Hepatocyte (in vitro differentiated cells): ENCODE measurements around the gene AKR7A3. TPM values are rescaled to one million over a fixed set of nuclear protein-coding genes. Genes with fewer than 3 reads are reported as not detected.

Experiments used
- DNase-seq: peaks from one replicate; pipeline ENCODE4 v3.0.0-alpha.2; 2016; ENCODE audit warnings: low spot score
- H2AFZ ChIP-seq: fragments of 200-600 bp; sonication (generic); 2 replicates; pipeline ENCODE4 v1.6.0; 2016; ENCODE audit warnings: antibody characterized with exemption, mild to moderate bottlenecking
- H3K27ac ChIP-seq: fragments of 200-600 bp; sonication (generic); 2 replicates; pipeline ENCODE4 v1.5.1; 2016; ENCODE audit warnings: mild to moderate bottlenecking
- H3K27me3 ChIP-seq: fragments of 200-600 bp; sonication (generic); 2 replicates; pipeline ENCODE4 v1.6.1; 2016
- H3K36me3 ChIP-seq: fragments of 200-600 bp; sonication (generic); replicated peaks from 2 replicates; pipeline ENCODE4 v1.5.1; 2016; ENCODE audit warnings: low read depth; ENCODE audit not compliant: insufficient read depth
- H3K4me1 ChIP-seq: fragments of 200-600 bp; sonication (generic); 2 replicates; pipeline ENCODE4 v1.5.1; 2016; ENCODE audit warnings: mild to moderate bottlenecking, moderate library complexity; ENCODE audit not compliant: insufficient read depth
- H3K4me2 ChIP-seq: fragments of 200-600 bp; sonication (generic); 2 replicates; pipeline ENCODE4 v1.6.0; 2016
- H3K4me3 ChIP-seq: fragments of 200-600 bp; sonication (generic); 2 replicates; pipeline ENCODE4 v1.5.1; 2016; ENCODE audit warnings: mild to moderate bottlenecking
- H3K79me2 ChIP-seq: fragments of 200-600 bp; sonication (generic); 2 replicates; pipeline ENCODE4 v1.6.0; 2017; ENCODE audit warnings: mild to moderate bottlenecking
- H3K9me2 ChIP-seq: fragments of 200-600 bp; sonication (generic); replicated peaks from 2 replicates; pipeline ENCODE4 v1.6.0; 2017; ENCODE audit warnings: mild to moderate bottlenecking; ENCODE audit not compliant: insufficient read depth
- H3K9me3 ChIP-seq: fragments of 200-600 bp; sonication (generic); 2 replicates; pipeline ENCODE4 v1.5.1; 2016; ENCODE audit warnings: low read depth, mild to moderate bottlenecking
- H4K20me1 ChIP-seq: fragments of 200-600 bp; sonication (generic); 2 replicates; pipeline ENCODE4 v1.6.0; 2016; ENCODE audit warnings: mild to moderate bottlenecking; ENCODE audit not compliant: insufficient read depth, poor library complexity, severe bottlenecking
- CTCF ChIP-seq: fragments of 200-600 bp; sonication (generic); IDR thresholded peaks from 2 replicates; pipeline ENCODE4 v1.5.1; 2016; ENCODE audit warnings: antibody characterized with exemption, mild to moderate bottlenecking; ENCODE audit not compliant: poor library complexity
- EZH2 ChIP-seq: fragments of 200-600 bp; sonication (generic); IDR thresholded peaks from 2 replicates; pipeline ENCODE4 v1.6.1; 2016; ENCODE audit warnings: antibody characterized with exemption, mild to moderate bottlenecking, borderline replicate concordance
- EZH2phosphoT487 ChIP-seq: fragments of 200-600 bp; sonication (generic); IDR thresholded peaks from one replicate; pipeline ENCODE4 v1.6.1; 2018; ENCODE audit warnings: antibody characterized with exemption, mild to moderate bottlenecking, low read depth, moderate library complexity; ENCODE audit not compliant: unreplicated experiment, severe bottlenecking
- WGBS: methylation state at CpG from one replicate; pipeline ENCODE4 v1.1.6; 2016; ENCODE audit warnings: low lambda C conversion rate; ENCODE audit errors: missing lambda C conversion rate; 5-methylcytosine and 5-hydroxymethylcytosine counted together
- polyA plus RNA-seq: library from polyadenylated mRNA; unstranded; fragments of >200 nt; fragmentation: Nextera tagmentation; extraction: Ambion mirVana; gene quantifications from 2 replicates; pipeline ENCODE4 v1.2.1, GENCODE V29; 2016
- total RNA-seq: library from RNA; depleted of rRNA; stranded (reverse); fragments of >200 nt; gene quantifications from 2 replicates; pipeline ENCODE4 v1.2.3, GENCODE V29; 2014

Gene AKR7A3
- total and polyA plus RNA-seq, 2 experiments from 2014 or later, result 1.5 to 2.3 TPM

GRCh38 chr1:19313636-19313959 lies 25.0 kb upstream of the AKR7A3 start:
- Histone ChIP-seq H3K79me2 (peaks cover 53% of the 10 kb centered on the region), H3K27me3 (no peaks in the 10 kb centered on the region), H4K20me1 (peaks cover 5% of the 10 kb centered on the region), H3K4me2 (peak overlapping the region; percentile 93), H3K36me3 (no peaks in the 10 kb centered on the region), H3K4me3 (no peak overlapping the region), H3K9me3 (no peaks in the 10 kb centered on the region), H3K27ac (no peak overlapping the region), H3K9me2 (no peaks in the 10 kb centered on the region), H3K4me1 (peaks cover 5% of the 10 kb centered on the region), H2AFZ (no peak overlapping the region)
- WGBS, result 88% methylated on average over 4 of the region's 4 CpGs
- no peak for DNase-seq
- no peak for TF ChIP-seq EZH2phosphoT487
- TF ChIP-seq CTCF, result no peak
- no peak for TF ChIP-seq EZH2

DNA sequence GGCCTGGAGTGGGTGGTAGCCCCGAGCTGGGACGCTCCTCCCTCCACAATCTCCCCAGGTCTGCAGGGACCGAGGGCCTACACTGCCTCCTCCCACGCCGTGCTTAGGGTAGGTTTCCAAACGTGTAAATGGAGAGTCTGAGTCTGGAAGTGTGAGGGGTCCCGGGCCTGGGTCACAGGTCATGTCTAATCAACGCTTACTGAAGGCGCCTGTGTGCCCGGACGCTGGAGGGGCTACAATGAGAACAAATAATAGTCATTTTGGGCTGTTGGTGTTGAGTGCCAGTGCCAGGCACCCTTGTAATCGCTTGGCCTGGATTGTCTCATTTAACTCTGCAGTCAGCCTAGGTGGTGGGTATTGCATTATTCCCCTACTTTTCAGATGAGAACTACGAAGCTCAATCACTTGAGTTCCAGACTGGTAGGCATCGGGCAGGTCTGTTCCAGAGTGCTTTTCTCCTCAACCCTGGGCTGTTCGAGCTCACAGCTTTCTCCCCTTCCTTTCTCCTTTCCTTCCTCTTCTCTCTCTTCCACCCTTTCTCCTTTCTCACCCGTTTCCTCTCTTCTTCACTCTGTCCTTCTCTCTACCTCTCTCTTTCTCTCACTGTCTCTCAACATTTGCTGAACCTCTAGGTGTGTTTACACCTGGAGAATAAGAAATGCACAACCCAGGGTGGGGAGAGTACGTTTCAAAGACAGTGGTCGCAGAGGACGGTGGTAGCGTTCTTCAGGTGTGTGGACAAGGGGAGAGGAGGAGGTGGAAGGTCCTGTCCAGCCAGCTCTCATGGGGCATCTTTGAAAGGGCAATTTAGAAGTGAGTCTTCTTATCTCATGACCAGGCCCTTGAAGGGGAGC lies 24.4 kb upstream of the AKR7A3 start:
- WGBS, result 42% methylated on average over 20 of the region's 20 CpGs
- H3K9me2 ChIP-seq, result no peaks in the 10 kb centered on the region
- H3K9me3 ChIP-seq, result no peaks in the 10 kb centered on the region
- peaks cover 5% of the 10 kb centered on the region for H3K4me1 ChIP-seq
- H3K4me2 ChIP-seq, result peak overlapping the region; percentile 93
- H3K36me3 ChIP-seq, result no peaks in the 10 kb centered on the region
- H3K4me3 ChIP-seq, result peak overlapping the region; percentile 84
- H2AFZ ChIP-seq, result peak overlapping the region; percentile 74
- no peak for DNase-seq
- peaks cover 5% of the 10 kb centered on the region for H4K20me1 ChIP-seq
- peak overlapping the region; percentile 91 for H3K27ac ChIP-seq
- H3K27me3 ChIP-seq, result no peaks in the 10 kb centered on the region
- TF ChIP-seq EZH2phosphoT487 (no peak), EZH2 (no peak), CTCF (no peak)
- H3K79me2 ChIP-seq, result peaks cover 54% of the 10 kb centered on the region

- H3K4me2 ChIP-seq, result peak within 1 kb of the TSS; percentile 99
- no peaks in the 10 kb centered on the region for H3K9me3 ChIP-seq
- H2AFZ ChIP-seq, result peak within 1 kb of the TSS; percentile 89
- H3K4me3 ChIP-seq, result peak within 1 kb of the TSS; percentile 97
- no peaks in the 10 kb centered on the region for H3K36me3 ChIP-seq
- peaks cover 51% of the 10 kb centered on the region for H3K79me2 ChIP-seq
- no peaks in the 10 kb centered on the region for H3K9me2 ChIP-seq
- no peak for TF ChIP-seq EZH2
- no peak for TF ChIP-seq CTCF
- no peak for TF ChIP-seq EZH2phosphoT487
- peak within 1 kb of the TSS; percentile 91 for H3K27ac ChIP-seq
- peaks cover 5% of the 10 kb centered on the region for H3K4me1 ChIP-seq
- DNase-seq, result peak; percentile 98
- WGBS, result 1% methylated on average over 63 of the region's 105 CpGs
- peaks cover 3% of the 10 kb centered on the region for H4K20me1 ChIP-seq
- no peaks in the 10 kb centered on the region for H3K27me3 ChIP-seq
These were observed 23.6 kb upstream of the AKR7A3 start, which contains the start of the genes AKR7A2 and SLC66A1 for GRCh38 chr1:19311931-19312781. Gene AKR7A2, minus strand, starts transcription at chr1:19312144. Its CDS starts 20 bp downstream, at chr1:19312124. Gene SLC66A1, plus strand, starts transcription at chr1:19312326. Its CDS starts 5,352 bp downstream, at chr1:19317678.
